GM23338 (cell line): ENCODE measurements around the gene VEGFA.

Source experiments
- EZH2 ChIP-seq: fragments of 200-600 bp; sonication (generic); IDR thresholded peaks from one replicate; pipeline ENCODE4 v1.8.0; 2017; ENCODE audit warnings: antibody characterized with exemption, mild to moderate bottlenecking, low read depth; ENCODE audit not compliant: unreplicated experiment
- EZH2phosphoT487 ChIP-seq: fragments of 200-600 bp; sonication (generic); IDR thresholded peaks from one replicate; pipeline ENCODE4 v1.8.1; 2018; ENCODE audit warnings: antibody characterized with exemption; ENCODE audit not compliant: unreplicated experiment
- POLR2AphosphoS5 ChIP-seq: IDR thresholded peaks from 2 replicates; pipeline ENCODE4 v1.6.1; 2016; ENCODE audit warnings: antibody characterized with exemption, low read depth
- TF ChIP-seq, protein P1 (sequence below), 2 experiments: fragments of 200-600 bp in 1 of 2; sonication (generic) in 1 of 2; conservative IDR thresholded peaks; 2 replicates each; pipeline versions ENCODE4 v1.5.1 to v1.6.1; 2016 to 2017; ENCODE audit warnings: antibody characterized with exemption in 2 of 2, low read depth in 2 of 2, mild to moderate bottlenecking in 2 of 2, moderate library complexity in 1 of 2

DNA sequence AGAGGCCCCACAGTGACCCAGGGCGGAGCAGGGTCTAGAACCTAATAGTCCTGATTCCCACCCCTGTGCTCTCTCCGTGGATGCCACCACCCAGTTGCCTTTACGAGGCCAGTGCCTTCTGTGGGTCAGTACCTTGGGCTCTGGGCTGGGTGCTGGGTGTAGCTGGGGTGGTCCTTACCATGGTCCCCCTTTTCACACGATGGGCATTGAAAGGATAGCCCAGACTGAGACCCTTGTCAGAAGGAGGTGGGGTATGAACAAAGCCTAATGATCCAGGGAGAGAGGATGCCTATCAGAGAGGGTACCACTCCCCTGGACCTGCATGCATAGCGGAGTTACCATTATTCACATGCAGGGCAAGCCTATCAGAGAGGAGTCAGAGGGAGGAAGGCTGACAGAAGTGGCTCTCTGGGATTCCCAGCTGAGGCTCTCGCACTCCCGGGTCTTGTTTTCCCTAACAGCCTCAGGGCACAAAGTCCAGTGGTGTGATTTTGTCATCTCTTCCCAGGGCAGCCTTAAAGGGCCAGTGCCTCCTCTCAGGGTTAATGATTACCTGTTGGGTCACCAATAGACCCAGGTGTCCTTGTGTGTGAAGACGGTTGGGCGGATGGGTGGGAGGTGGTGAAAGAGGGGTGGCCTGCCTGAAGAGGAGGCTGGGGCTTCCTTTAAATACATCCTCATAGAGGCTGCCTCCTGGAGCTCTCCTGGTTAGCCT is 36.2 kb downstream of the VEGFA start:
- TF ChIP-seq EZH2phosphoT487 = no peak
- TF ChIP-seq, protein P1, sequence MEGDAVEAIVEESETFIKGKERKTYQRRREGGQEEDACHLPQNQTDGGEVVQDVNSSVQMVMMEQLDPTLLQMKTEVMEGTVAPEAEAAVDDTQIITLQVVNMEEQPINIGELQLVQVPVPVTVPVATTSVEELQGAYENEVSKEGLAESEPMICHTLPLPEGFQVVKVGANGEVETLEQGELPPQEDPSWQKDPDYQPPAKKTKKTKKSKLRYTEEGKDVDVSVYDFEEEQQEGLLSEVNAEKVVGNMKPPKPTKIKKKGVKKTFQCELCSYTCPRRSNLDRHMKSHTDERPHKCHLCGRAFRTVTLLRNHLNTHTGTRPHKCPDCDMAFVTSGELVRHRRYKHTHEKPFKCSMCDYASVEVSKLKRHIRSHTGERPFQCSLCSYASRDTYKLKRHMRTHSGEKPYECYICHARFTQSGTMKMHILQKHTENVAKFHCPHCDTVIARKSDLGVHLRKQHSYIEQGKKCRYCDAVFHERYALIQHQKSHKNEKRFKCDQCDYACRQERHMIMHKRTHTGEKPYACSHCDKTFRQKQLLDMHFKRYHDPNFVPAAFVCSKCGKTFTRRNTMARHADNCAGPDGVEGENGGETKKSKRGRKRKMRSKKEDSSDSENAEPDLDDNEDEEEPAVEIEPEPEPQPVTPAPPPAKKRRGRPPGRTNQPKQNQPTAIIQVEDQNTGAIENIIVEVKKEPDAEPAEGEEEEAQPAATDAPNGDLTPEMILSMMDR (conservative IDR thresholded peaks at IDR 0.05; ENCODE audit: low read depth in 2 of 2) = no peak
- no peak for TF ChIP-seq POLR2AphosphoS5
- no peak for TF ChIP-seq EZH2
